Fibroblast of lung (primary cell): Measurements from ENCODE around the gene UTF1.

Experiments
- EZH2 ChIP-seq: IDR thresholded peaks from 2 replicates; pipeline ENCODE4 v1.5.1; 2012; ENCODE audit warnings: low read length, control low read depth, mild to moderate bottlenecking; ENCODE audit errors: missing control alignments
- TF ChIP-seq, protein P1 (sequence below), 2 donors: IDR thresholded peaks in 1 of 2; conservative IDR thresholded peaks in 1 of 2; 1 replicate in 1 of 2; 2 replicates in 1 of 2; pipeline ENCODE4 v1.5.1; 2011 to 2012; ENCODE audit warnings: low read length in 2 of 2, control low read depth in 1 of 2, inconsistent platforms in 1 of 2, low read depth in 1 of 2, mild to moderate bottlenecking in 1 of 2

GRCh38 chr10:133258066-133258817 is 28.2 kb downstream of the UTF1 start:
- TF ChIP-seq, protein P1, sequence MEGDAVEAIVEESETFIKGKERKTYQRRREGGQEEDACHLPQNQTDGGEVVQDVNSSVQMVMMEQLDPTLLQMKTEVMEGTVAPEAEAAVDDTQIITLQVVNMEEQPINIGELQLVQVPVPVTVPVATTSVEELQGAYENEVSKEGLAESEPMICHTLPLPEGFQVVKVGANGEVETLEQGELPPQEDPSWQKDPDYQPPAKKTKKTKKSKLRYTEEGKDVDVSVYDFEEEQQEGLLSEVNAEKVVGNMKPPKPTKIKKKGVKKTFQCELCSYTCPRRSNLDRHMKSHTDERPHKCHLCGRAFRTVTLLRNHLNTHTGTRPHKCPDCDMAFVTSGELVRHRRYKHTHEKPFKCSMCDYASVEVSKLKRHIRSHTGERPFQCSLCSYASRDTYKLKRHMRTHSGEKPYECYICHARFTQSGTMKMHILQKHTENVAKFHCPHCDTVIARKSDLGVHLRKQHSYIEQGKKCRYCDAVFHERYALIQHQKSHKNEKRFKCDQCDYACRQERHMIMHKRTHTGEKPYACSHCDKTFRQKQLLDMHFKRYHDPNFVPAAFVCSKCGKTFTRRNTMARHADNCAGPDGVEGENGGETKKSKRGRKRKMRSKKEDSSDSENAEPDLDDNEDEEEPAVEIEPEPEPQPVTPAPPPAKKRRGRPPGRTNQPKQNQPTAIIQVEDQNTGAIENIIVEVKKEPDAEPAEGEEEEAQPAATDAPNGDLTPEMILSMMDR (conservative IDR thresholded peaks at IDR 0.05 in 1 of 2, IDR thresholded peaks at IDR 0.05 in 1 of 2; ENCODE audit: low read depth in 1 of 2, low read length in 2 of 2) = no peak
- no peak for TF ChIP-seq EZH2
